ENCODE measurements around the gene TRDN.
"Not testable (repeated sequence)": the region's sequence is repeated elsewhere in the genome, so short reads cannot be mapped to it uniquely, and the experiment has no call there.

The TRDN gene

GRCh38 chr6:123629258-123629941 is 7.3 kb downstream of the TRDN start:
- no peak for DNase-seq (ENCODE audit: low read depth)

- DNase-seq (ENCODE audit: low read depth) = no peak
Measured at GRCh38 chr6:123625696-123626095, 11.1 kb downstream of the TRDN start.

GRCh38 chr6:123622780-123623179 is 14.0 kb downstream of the TRDN start:
- no peak for DNase-seq (ENCODE audit: low read depth)

GRCh38 chr6:123619156-123619555 is 17.6 kb downstream of the TRDN start:
- no peak for DNase-seq (ENCODE audit: low read depth)

GRCh38 chr6:123616942-123617341 is 19.8 kb downstream of the TRDN start:
- DNase-seq (ENCODE audit: low read depth) = no peak

GRCh38 chr6:123616016-123616415 is 20.7 kb downstream of the TRDN start:
- no peak for DNase-seq (ENCODE audit: low read depth)

GRCh38 chr6:123610779-123611178 is 26.0 kb downstream of the TRDN start:
- DNase-seq (ENCODE audit: low read depth) = no peak

GRCh38 chr6:123604067-123604466 is 32.7 kb downstream of the TRDN start:
- no peak for DNase-seq (ENCODE audit: low read depth)

- DNase-seq (ENCODE audit: low read depth) = no peak
Measured at GRCh38 chr6:123598011-123598410, 38.7 kb downstream of the TRDN start.

- no peak for DNase-seq (ENCODE audit: low read depth)
Measured at GRCh38 chr6:123594776-123595175, 42.0 kb downstream of the TRDN start.

GRCh38 chr6:123592426-123592825 is 44.3 kb downstream of the TRDN start:
- no peak for DNase-seq (ENCODE audit: low read depth)

GRCh38 chr6:123589973-123590372 is 46.8 kb downstream of the TRDN start:
- no peak for DNase-seq (ENCODE audit: low read depth)

- no peak for DNase-seq (ENCODE audit: low read depth)
Measured at GRCh38 chr6:123589317-123589716, 47.4 kb downstream of the TRDN start.

- no peak for DNase-seq (ENCODE audit: low read depth)
Measured at GRCh38 chr6:123588546-123588895, 48.2 kb downstream of the TRDN start.

GRCh38 chr6:123587838-123588545 is 48.8 kb downstream of the TRDN start:
- no peak for DNase-seq (ENCODE audit: low read depth)

- DNase-seq (ENCODE audit: low read depth) = not testable (repeated sequence)
Measured at GRCh38 chr6:123587407-123587806, 49.3 kb downstream of the TRDN start.

- no peak for DNase-seq (ENCODE audit: low read depth)
Measured at GRCh38 chr6:123580331-123580730, 56.4 kb downstream of the TRDN start.

GRCh38 chr6:123575188-123575587 is 61.6 kb downstream of the TRDN start:
- no peak for DNase-seq (ENCODE audit: low read depth)

GRCh38 chr6:123570813-123571684 is 65.7 kb downstream of the TRDN start:
- no peak for DNase-seq (ENCODE audit: low read depth)

GRCh38 chr6:123569575-123569974 is 67.2 kb downstream of the TRDN start:
- DNase-seq (ENCODE audit: low read depth) = no peak

- no peak for DNase-seq (ENCODE audit: low read depth)
Measured at GRCh38 chr6:123565529-123565928, 71.2 kb downstream of the TRDN start.

GRCh38 chr6:123564361-123564760 is 72.4 kb downstream of the TRDN start:
- no peak for DNase-seq (ENCODE audit: low read depth)

GRCh38 chr6:123562677-123563076 is 74.1 kb downstream of the TRDN start:
- DNase-seq (ENCODE audit: low read depth) = no peak
